8988T (cell line): ENCODE results near the gene PWWP2B.

ENCODE experiments used
- DNase-seq: peaks from one replicate; pipeline ENCODE4 v3.0.0; 2011

PWWP2B gene

DNA sequence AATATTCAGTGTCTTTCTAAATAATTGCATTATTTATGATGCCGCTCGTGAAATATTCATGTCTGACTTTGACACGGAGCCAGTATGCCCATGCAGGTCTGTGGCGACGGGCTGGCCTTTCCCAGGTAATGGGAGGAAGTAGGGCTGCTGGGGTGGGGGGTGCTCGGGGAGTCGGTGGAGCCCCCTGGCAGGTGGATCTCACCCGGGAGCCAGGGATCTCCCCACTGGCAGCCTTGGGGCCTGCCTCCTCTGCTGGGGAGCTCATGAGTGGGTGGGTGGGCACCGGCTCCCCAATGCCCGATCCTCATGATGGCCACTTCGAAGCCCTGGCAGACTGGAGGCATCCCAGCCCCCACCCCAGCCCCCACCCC lies 52.8 kb downstream of the PWWP2B start:
- DNase-seq, result no peak

DNA sequence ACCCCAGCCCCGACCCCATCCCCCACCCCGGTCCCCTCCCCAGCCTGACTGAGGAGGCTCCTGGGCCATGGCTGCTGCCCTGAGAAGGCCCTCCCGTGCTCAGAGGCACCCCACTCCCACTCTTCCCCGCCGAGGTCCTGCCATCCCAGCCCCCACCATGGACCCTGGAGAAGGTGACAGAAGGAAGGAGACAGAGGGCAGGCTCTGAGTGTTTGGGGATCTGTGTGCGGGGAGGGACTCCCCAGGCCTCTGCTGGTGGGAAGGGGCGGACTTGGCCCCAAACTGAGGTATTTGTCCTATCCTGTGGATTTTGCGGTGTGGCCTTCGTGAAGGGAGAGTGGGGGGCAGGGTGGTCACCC lies 53.4 kb downstream of the PWWP2B start:
- DNase-seq, result no peak

DNA sequence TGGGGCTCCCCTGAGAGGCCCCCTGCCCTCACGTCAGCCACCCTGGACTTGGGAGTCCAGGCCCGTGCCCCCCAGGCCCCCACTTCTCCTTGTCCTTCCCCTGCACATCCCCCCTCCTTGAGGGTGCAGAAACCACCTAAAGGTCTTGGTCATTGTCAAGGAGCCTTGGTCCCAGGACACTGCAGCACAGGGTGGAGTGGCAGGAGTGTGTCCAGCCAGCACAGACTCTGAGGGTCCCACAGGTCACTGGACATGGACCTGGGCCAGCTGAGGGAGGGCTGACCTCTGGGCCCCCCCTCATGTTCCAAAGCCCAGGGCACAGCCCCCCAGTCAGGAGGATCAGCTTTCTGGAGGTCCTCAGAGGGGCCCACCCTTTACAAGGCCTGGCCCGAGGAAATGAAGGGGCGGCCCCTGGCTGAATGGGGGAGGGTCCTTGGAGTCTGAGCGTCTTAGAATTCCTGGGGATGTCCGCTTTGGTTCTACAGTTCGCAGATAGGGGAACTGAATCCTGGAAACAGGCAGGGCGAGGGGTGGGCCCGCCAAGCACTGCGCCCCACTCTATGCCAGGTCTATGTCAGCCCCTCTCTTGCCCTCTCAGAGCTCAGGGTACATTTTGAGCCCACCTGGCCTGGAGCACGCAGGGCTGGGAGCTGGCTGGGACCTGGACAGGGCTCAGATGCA lies 54.0 kb downstream of the PWWP2B start:
- no peak for DNase-seq

DNA sequence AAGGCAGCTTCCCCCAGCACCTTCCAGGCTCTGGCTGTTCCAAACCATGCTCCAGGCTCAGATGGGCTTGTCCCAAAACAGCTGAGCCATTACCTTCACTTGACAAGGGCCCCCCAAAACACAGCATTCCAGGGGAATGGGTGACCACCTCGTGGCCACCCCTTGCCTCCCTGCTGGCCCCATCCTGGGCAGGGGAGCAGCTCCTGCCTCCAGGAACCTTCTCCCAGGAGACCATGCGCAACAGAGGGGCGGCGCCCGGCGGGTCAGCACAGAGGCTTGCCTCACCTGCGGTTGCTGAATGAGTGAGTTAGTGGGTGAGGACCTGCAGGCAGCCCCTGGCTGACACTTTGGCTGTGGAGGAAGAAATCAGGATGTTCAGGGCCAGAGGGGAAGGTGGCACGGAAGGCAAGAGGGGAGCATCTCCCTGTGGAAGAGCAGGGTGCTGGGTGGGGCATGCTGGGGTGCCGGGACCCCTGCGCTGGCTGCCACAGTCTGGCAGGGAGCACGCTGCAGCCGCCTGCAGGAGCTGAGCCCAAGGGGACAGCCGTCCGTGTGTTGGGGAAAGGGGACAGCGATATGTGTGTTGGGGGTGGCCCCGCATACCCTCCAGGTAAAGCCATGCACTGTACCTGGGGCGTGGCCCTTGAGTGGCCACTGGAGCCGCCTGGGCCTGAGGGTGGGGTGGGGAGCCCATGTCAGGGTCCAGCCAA lies 54.7 kb downstream of the PWWP2B start:
- no peak for DNase-seq

DNA sequence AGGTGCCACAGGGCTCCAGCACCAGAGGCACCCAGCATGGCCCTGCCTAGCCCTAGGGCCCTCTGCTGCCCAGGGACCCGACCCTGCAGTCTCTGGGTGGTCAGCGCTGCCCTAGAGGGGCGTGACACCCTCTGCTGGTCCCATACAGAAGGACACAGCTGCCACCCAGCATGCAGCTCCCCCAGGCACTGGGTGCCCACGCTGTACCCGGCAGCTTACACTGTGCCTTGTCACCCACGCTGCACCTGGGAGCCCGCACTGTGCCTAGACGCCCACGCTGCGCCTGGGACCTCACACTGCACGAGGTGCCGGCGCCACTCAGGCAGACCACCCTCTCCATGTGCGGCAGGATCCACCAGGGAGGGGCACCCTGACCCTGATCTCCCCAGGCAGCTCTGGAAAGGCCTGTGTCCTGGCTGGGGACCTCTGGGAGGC lies 55.2 kb downstream of the PWWP2B start:
- peak; percentile 82 for DNase-seq

DNA sequence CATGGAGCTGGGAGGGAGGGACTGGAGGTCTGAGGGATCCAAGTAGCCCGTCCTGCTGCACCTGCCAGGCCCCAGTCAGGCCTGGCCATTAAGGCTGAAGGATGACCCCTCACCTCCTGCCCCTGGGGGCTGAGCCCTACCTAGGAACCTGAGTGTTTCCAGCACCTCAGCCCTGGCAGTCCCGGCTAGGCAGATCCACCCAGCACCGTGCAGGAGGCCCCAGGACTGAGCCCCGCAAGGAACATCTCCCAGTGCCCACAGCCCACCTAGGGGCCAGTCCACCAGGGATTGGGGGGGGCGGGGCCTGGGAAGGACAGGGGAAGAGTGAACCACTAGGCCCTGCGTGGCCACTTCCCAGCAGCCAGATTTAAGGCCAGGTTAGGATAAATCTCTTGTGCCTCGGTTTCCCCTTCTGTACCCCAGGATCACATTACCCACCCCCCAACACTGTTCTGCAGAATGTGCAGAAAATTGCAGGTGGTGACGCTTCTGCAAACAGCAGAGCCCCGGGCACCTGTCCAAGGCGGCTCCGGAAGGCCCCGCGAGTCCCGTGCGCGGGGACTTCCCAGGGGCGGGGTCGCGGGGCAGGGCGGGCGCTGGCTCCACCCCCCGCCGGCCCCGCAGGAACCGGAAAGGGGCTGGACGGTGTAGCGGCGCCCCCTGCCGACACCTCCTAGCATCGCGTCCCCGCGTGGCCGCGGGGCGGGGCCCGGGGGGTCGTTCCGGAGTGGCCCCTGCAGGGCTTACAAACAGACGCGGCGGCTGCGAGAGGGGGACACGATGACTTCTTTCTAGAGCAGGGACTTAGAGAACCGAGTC lies 55.9 kb downstream of the PWWP2B start:
- peak; percentile 98 for DNase-seq

DNA sequence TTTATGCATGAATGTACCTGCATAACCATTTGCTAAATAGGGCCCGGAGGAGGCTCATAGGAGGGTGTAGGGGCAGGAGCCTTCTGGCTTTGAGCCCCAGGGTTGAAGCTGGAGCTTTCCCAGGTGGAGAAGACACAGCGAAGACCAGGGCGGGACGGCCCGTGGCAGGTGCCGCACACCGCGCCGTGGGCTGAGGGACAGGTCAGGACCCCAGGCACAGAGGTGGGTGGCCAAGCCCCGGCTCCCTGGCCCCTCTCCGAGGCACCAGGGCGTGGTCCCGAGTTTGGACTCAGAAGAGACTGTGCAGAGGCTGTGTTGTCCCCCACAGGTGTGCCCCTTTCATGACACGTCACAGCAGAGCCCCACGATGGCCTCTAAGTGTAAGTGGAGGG lies 56.5 kb downstream of the PWWP2B start:
- DNase-seq, result no peak

DNA sequence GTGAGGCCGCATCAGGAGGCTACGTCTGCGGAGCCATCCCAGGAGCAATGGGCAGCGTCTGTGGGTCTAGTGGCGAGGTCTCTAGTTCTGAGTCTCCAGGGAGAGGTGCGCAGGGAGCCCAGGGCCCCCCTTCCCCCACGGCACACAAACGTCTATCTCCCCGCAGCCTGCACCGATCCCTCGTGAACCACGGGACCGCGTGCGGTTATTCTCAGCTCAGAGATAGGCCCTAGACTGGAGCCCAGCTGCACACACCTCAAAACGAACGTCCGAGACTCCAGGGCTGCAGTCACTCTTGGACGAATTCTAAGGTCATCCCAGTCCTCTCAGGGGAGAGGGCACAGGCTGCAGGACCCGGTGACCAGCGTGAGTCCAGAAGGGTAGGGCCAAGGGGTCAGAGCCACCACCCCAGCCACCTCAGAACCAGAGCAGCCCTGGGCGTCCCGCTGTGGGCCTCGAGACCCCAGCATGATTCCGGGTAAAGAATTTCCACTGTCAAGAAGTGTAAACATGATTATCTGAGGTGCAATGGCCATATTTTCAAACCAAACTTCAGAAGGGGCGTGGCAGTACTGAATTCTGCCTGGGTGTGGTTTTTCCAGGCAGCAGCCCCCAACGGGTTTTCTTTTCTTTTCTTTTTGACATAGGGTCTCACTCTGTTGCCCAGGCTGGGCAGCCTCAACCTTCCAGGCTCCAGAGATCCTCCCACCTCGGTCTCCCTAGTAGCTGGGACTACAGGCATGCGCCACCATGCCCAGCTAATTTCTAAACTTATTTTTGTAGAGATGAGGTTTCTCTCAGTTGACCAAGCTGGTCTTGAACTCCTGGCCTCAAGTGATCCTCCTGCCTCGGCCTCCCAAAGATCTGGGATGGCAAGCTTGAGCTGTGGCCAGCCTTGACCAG lies 57.5 kb downstream of the PWWP2B start:
- no peak for DNase-seq

DNA sequence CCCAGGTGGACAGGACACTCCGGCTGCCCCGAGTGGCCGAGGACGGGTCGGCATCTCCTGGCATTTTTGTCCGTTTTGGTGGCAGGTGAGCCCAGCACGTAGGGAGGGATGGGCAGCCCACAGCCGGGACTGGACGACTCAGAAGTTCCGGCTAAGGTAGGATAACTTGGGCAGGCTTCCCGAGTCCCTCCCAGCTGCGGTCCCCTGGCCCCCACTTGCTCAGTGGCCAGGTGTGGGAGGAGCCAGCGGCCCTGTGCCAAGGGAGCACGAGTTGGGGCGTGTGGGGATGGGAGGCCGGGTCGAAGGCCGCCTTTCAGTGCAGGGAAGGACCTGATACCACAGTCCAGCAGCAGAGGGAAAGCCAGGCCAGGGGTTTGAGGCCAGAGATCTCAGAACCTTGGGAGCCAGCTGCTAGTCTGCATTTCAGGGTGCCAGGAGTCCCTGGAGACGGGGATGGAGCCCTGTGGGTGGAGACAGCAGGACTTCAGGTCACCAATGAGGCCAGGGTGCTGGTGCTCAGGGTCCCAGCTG lies 58.5 kb downstream of the PWWP2B start:
- no peak for DNase-seq

DNA sequence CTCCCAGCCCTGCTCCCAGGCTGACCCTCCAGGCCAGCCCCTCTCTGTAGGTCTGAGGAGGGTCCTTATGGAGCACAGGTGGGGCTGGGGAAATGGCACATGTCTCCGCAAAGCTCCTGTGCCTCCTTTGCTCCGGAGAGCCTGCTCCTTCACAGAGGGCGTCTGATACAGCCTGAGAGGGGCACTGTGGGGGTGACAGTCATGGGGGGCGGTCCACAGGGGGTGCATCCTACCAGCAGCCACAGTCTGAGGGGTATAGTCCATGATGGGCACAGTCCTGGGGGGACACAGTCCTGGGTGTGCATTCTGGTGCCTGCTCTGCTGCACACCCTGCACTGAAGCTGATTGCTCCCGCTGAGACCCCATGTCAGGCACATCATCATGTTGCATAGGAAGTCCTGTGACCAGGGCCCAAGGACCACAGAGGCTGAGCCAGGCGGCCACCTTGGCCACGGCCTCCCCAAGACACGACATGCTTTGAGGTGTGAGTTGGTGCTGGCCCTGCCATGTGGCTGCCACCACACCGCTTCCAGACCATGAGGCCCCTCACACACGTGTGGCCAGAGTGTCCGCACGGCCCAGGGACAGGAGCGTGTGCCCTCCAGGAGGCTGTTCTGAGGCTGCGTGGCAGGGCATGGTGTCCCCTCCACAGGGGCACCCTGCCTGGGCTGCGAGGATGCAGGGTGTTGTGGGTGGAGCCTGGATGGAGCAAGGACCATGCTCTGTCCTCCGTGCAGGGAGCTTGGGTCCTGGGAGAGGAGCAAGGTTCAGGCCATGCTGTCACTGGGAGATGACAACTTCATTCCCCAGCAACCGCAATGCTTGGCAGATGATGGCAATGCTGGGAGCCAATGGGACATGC lies 59.2 kb downstream of the PWWP2B start:
- no peak for DNase-seq

DNA sequence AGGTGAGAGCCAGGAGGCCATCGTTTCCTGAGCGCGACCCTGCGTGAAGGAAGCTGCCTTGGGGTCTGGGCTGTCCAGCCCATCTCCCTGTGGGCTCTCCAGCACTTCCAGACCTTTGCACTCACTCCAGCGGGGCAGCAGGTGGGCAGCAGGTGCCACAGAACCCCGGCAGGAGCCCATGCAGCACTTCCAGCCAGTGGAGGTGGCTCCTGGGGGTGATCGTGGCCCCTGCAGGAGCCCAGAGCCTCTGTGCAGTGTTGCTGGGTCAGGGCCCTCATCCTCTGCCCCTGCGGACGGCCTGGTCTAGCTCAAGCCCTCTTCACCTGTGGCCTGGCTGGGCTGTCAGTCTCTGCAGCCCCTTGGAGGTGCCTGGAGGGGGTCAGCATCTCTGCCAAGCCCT lies 59.9 kb downstream of the PWWP2B start:
- DNase-seq, result no peak

DNA sequence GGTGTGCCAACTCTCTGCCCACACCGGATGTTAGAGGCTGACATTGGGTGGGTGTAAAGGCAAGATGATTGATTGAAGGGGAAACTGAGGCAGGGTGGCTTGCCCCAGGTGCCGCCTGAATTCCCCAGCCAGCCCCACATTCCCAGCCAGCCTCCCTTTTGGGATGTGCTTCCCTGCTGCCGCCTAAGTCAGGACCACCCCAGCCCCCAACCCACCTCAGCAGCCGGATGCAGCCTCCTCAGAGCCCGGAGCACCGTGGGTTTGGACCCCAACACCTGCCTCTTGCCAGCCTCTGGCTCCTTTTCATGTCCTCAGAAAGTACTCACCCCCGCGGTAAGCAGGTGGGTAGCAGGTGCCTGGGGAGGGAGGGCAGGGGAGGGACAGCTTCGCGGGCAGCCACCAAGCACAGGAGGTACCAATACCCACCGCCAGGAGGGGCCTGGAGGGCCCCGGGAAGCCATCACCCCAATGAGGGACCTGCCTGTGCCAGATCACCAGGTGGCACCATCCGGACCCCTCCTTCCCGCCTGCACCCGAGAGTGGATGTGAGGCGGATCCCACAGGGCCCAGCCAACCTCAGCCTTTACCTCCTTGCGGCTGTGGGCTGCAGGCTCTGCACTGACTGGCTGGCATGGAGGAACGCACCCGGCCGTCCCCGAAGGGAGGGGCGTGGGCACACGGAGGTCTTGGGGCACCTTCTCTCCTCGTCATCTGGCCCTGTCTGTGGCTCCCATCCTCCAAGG lies 60.5 kb downstream of the PWWP2B start:
- peak; percentile 85 for DNase-seq

DNA sequence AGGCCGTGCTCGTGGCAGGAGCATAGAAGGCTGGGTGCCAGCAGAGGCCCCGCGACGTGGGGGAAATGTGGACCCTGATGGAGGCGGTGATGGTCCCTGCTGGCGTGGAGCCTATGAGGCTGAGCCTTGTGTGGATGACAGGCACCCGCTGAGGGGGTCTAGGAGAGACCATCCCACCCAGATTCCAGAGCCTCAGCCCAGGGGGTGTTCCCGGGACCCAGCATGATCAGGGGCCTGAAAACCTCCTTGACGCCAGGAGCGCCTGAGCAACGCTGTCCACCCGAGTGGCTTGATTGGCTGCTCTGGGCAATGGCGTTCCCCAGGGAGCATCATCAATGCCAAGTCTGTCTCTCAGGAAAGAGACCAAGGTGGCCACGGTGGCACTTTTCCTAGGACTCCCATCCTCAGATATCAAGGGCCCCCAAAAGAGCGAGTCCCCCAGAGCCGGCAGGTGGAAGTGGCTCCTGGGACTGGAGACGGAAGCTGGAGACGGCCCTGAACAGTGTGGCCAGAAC lies 61.1 kb downstream of the PWWP2B start:
- DNase-seq, result no peak

DNA sequence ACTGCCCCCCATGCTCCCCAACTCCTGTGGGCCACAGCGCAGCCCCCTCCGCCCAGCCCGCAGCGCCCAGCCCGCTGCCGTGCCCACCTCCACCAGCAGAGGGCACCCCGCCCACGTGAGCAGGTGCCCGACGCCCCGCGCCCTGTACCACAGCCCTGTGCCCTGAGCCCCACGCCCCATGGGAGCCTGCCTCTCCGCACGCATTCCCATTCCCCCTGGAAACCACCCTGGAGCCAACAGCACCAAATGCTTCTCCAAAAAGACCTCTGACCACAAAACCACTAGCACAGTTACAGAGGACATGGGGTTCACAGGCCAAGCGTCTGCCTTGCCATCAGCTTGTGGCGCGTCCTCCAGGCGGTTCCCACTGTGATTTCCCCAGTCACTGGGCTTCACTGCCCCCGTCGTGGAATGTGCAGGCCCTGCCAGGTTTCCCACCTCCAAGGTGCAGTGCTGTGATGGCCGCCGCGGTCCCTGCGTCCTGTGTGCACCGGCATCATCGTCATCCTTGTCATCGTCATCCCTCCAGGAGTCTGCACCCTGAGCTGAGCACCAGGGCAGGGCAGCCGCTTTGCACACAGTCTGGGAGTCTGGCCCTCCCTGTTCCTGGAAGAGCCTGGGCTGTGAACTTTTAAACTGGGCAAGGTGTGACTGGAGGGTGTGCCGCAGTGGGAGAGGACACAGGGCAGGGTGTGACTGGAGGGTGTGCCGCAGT lies 61.7 kb downstream of the PWWP2B start:
- peak; percentile 94 for DNase-seq

DNA sequence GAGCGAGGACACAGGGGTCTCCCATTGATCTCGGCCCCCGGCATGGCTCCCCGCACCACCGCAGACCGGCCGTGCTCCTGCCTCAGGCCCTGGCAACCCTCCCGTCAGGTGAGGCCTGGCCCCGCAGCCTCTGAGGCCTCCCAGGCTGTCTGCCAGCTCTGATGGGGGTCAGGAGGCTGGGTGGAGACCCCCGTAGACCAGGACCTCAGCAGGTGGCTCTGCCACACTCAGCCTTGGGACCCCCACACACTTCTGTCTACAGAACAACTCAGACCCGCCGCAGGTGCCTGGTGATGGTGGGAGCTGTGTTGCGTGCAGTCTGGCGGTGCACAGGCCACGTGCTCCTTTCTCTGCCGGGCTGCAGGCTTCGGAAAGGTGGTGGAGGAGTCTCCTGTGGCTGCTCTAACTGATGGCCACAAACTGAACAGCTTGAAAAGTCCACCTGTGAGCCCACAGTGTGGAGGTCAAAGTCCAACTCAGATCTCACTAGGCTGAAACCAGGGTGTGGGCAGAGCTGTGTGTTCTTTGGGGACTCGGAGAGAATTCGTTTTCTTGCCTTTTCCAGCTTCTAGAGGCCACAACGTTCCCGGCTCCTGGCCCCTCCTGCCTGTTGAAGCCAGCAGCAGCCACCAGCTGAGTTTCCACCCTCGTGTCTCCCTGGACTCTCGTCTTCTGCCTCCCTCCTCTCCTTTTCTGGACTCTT lies 62.5 kb downstream of the PWWP2B start:
- DNase-seq, result no peak

DNA sequence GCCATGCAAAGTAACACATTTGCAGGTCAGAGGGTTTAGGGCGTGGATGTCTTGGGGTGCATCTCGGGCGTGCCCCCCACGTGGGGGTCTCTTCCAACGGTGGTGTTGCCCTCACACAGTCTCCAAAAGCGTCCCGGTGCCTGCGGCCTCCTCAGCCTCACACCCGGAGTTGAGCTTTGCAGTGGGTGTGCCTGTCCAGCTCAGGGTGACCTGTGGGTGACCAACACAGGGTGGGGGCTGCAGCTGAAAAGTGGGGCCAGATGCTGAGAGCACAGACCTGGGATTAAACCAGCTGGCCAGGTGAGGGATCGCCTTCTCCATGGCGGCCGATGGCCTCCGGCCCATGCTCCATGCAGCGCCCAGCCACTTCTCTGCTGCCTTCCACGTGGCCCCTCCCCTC lies 63.1 kb downstream of the PWWP2B start:
- no peak for DNase-seq

DNA sequence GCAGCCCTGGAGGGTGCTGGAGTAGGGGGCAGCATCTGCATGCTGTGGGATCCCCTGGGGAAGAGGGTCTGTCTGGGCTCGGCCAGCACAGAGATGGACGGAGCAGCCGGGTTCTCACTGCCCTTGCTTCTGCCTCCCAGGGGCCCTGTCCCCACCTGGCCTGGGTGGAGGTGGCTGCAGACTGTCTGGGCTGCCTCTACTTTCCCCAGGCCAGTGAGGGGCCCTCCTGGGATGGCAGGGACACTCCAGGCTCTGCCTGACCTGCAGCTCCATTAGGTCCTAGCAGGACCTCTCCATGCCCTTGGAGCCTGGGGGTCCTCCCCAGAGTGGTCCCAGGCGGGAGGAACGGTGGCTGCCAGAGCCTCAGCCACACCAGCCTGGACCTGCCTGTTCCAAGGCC lies 63.7 kb downstream of the PWWP2B start:
- no peak for DNase-seq

DNA sequence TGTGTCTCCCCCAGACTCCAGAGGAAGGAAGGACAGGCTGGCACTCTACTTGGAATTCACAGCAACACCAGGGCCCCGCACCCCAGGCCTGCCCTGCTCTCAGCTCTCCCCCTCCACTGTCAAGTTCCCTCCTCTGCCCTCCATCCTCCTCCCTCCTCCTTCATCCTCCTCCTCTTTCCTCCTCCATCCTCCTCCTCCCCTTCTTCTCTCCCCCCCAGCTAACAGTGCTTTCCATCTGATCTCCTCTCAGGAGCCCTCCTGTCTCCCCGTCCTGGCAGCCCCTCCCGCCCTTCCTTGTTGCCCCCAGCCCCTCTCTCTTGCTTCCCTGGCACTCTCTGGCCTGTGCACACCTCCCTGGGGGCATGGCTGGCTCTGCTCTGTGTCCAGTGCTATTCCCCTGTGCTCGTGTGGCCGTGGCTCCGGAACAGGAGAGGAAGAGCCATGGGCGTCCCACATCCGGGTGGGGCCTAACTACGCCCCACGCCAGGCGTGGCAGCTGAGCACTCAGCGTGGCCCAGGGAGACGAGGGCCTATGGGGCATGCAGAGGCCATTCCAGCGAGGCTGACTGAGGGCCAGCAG lies 64.2 kb downstream of the PWWP2B start:
- no peak for DNase-seq

DNA sequence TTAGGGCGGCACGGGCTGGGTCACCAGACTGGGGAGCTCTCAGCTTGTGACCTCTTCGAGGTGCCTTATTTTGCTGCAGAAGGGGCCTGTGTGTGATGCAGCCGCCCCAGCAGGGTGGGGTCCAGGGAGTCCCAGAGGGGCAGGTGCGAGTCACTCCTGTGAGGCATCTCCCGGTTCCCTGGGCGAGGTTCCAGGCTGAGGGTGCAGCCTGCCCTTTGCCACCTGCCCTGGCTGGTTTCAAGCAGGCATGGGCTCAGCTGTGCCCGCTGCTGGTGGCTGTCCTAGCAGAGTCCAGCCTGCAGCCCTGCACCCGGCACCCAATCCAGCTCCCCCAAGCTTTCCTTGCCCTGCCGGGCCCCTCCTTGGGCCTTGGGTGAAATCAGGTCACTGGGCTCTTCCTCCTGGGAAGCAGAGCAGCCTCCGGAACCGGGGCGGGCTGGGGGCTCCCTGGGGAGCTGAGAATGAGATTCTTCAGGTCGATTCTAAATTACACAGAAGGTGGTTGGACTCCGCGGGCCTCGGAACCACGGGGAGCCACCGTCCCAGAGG lies 64.8 kb downstream of the PWWP2B start:
- DNase-seq, result no peak
